Suprapubic skin (tissue), 4 donors: ENCODE measurements around the gene CTXN1. TPM values are rescaled to one million over a fixed set of nuclear protein-coding genes. Genes with fewer than 3 reads are reported as not detected.
A peak's percentile ranks its signal among the peaks of the same experiment; 100 is the strongest.

Source experiments
- DNase-seq, 2 donors: peaks; one replicate each; pipeline ENCODE4 v3.0.0-alpha.2; 2019; ENCODE audit warnings: low spot score in 2 of 2
- H3K27ac ChIP-seq: fragments of 200-600 bp; sonication (generic); one replicate; pipeline ENCODE4 v1.5.1; 2019
- H3K27me3 ChIP-seq: fragments of 200-600 bp; sonication (generic); one replicate; pipeline ENCODE4 v1.5.1; 2019
- H3K36me3 ChIP-seq: fragments of 200-600 bp; sonication (generic); one replicate; pipeline ENCODE4 v1.5.1; 2019
- H3K4me1 ChIP-seq: fragments of 200-600 bp; sonication (generic); one replicate; pipeline ENCODE4 v1.5.1; 2019
- H3K4me3 ChIP-seq: fragments of 200-600 bp; sonication (generic); one replicate; pipeline ENCODE4 v1.5.1; 2019; ENCODE audit warnings: mild to moderate bottlenecking
- H3K9me3 ChIP-seq: fragments of 200-600 bp; sonication (generic); one replicate; pipeline ENCODE4 v1.5.1; 2019
- CTCF ChIP-seq, 2 donors: fragments of 200-600 bp in 1 of 2; fragments of 450-650 bp in 1 of 2; sonication (generic) in 1 of 2; IDR thresholded peaks; one replicate each; pipeline ENCODE4 v1.5.1; 2016 to 2019; ENCODE audit warnings: antibody characterized with exemption in 2 of 2, mild to moderate bottlenecking in 1 of 2, moderate library complexity in 1 of 2
- EP300 ChIP-seq: sonication (generic); formaldehyde crosslinking; IDR thresholded peaks from one replicate; pipeline ENCODE4 v1.6.1; 2017; ENCODE audit warnings: antibody characterized with exemption
- POLR2A ChIP-seq, 2 donors: fragments of 450-650 bp; IDR thresholded peaks; one replicate each; pipeline ENCODE4 v1.6.1; 2017; ENCODE audit warnings: antibody characterized with exemption in 2 of 2, mild to moderate bottlenecking in 2 of 2, moderate library complexity in 2 of 2
- POLR2AphosphoS5 ChIP-seq, 3 donors: sonication (generic); formaldehyde crosslinking; IDR thresholded peaks; one replicate each; pipeline ENCODE4 v1.6.1; 2017; ENCODE audit warnings: antibody characterized with exemption in 3 of 3
- WGBS: methylation state at CpG from one replicate; pipeline ENCODE4 v1.1.5; 2018; 5-methylcytosine and 5-hydroxymethylcytosine counted together
- total RNA-seq, 4 donors: library from RNA; depleted of rRNA; stranded (reverse); fragments of >200 nt; gene quantifications; one replicate each; pipeline ENCODE4 v1.1.0, GENCODE V29; 2016

The CTXN1 gene
- total RNA-seq, 4 donors from 2014 or later = 1.2 to 3.6 (median 2.6) TPM

- Histone ChIP-seq H3K27ac (no peak overlapping the region), H3K27me3 (no peaks in the 10 kb centered on the region), H3K36me3 (peaks cover 43% of the 10 kb centered on the region), H3K4me3 (no peak overlapping the region), H3K9me3 (no peaks in the 10 kb centered on the region), H3K4me1 (peaks cover 61% of the 10 kb centered on the region)
- TF ChIP-seq POLR2AphosphoS5 (IDR thresholded peaks at IDR 0.05) (no peak), POLR2A (IDR thresholded peaks at IDR 0.05) (no peak), CTCF (IDR thresholded peaks at IDR 0.05) (no peak), EP300 (no peak)
- 84% methylated on average over 11 of the region's 11 CpGs for WGBS
- DNase-seq = no peak
Observed at GRCh38 chr19:7907544-7907943, 18.4 kb downstream of the CTXN1 start.

GRCh38 chr19:7907122-7907521, 18.8 kb downstream of the CTXN1 start:
- peaks cover 39% of the 10 kb centered on the region for H3K36me3 ChIP-seq
- peaks cover 65% of the 10 kb centered on the region for H3K4me1 ChIP-seq
- no peak for TF ChIP-seq POLR2AphosphoS5 (IDR thresholded peaks at IDR 0.05)
- no peak overlapping the region for H3K27ac ChIP-seq
- H3K4me3 ChIP-seq = no peak overlapping the region
- H3K9me3 ChIP-seq = no peaks in the 10 kb centered on the region
- no peaks in the 10 kb centered on the region for H3K27me3 ChIP-seq
- WGBS = 59% methylated on average over 19 of the region's 19 CpGs
- peak in 1 of 2 donors; percentile 63 for DNase-seq

- Histone ChIP-seq H3K4me3 (no peak overlapping the region), H3K27ac (no peak overlapping the region), H3K36me3 (peaks cover 26% of the 10 kb centered on the region), H3K9me3 (no peaks in the 10 kb centered on the region), H3K27me3 (no peaks in the 10 kb centered on the region), H3K4me1 (peaks cover 68% of the 10 kb centered on the region)
- TF ChIP-seq EP300 = no peak
- no peak for TF ChIP-seq POLR2AphosphoS5 (IDR thresholded peaks at IDR 0.05)
- no peak for TF ChIP-seq POLR2A (IDR thresholded peaks at IDR 0.05)
- TF ChIP-seq CTCF (IDR thresholded peaks at IDR 0.05) = no peak
- WGBS = 91% methylated on average over 10 of the region's 10 CpGs
- DNase-seq = peak in 1 of 2 donors; percentile 66
Observed at GRCh38 chr19:7905859-7906258, 20.1 kb downstream of the CTXN1 start.

- Histone ChIP-seq H3K4me3 (peak overlapping the region; percentile 86), H3K27ac (no peak overlapping the region)
- peak in 1 of 2 donors; percentile 65 for DNase-seq
Observed at GRCh38 chr19:7905268-7905667, 20.7 kb downstream of the CTXN1 start.

GRCh38 chr19:7904074-7905020, 21.6 kb downstream of the CTXN1 start:
- peaks cover 80% of the 10 kb centered on the region for H3K4me1 ChIP-seq
- DNase-seq = peak in 1 of 2 donors; percentile 86

More at GRCh38 chr19:7905268-7905667, 20.7 kb downstream of the CTXN1 start:
- TF ChIP-seq POLR2AphosphoS5 (IDR thresholded peaks at IDR 0.05) = no peak
- TF ChIP-seq POLR2A (IDR thresholded peaks at IDR 0.05) = no peak
- TF ChIP-seq CTCF (IDR thresholded peaks at IDR 0.05) = no peak
- TF ChIP-seq EP300 = no peak
- Histone ChIP-seq H3K36me3 (peaks cover 20% of the 10 kb centered on the region), H3K9me3 (no peaks in the 10 kb centered on the region), H3K27me3 (no peaks in the 10 kb centered on the region), H3K4me1 (peaks cover 73% of the 10 kb centered on the region)
- 57% methylated on average over 10 of the region's 10 CpGs for WGBS

More at GRCh38 chr19:7904074-7905020, 21.6 kb downstream of the CTXN1 start:
- Histone ChIP-seq H3K36me3 (peaks cover 14% of the 10 kb centered on the region), H3K27me3 (no peaks in the 10 kb centered on the region), H3K27ac (peak overlapping the region; percentile 90), H3K9me3 (no peaks in the 10 kb centered on the region), H3K4me3 (peak overlapping the region; percentile 86)
- WGBS = 19% methylated on average over 31 of the region's 68 CpGs
- no peak for TF ChIP-seq EP300
- no peak for TF ChIP-seq POLR2A (IDR thresholded peaks at IDR 0.05)
- TF ChIP-seq CTCF (IDR thresholded peaks at IDR 0.05) = no peak
- TF ChIP-seq POLR2AphosphoS5 (IDR thresholded peaks at IDR 0.05) = no peak
